ENCODE measurements around the gene YTHDC2.

DNA sequence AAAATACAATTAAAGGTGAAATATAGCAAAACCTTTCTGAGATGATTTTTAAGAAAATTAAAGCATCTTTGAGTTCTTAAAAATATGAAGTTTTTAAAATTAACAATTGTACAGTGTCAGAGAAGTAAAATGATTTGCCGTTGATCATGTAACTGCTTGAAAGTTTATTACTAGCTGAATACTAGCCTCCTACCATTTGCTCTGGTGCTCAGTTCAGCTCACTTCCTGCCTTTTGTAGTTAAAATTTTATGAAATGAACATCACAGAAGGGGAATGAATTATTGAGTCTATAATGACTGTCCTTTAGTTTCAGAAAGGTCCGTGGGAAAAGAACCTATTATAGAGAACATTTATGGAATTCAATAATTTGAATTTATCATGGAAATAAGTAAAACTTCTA, 9.7 kb downstream of the YTHDC2 start:
- TF ChIP-seq CTCF (IDR thresholded peaks at IDR 0.05; ENCODE audit: low read length) = no peak
- no peak for TF ChIP-seq EZH2 (IDR thresholded peaks at IDR 0.05; ENCODE audit: borderline replicate concordance, low read length)

All from OCI-LY1 (cell line).